DMS153 (cell line): ENCODE data around the gene IRAG1.

Source experiments
- DNase-seq: peaks from one replicate; lab custom pipeline; 2025; lab: John Stamatoyannopoulos, UW

The IRAG1 gene, protein sequence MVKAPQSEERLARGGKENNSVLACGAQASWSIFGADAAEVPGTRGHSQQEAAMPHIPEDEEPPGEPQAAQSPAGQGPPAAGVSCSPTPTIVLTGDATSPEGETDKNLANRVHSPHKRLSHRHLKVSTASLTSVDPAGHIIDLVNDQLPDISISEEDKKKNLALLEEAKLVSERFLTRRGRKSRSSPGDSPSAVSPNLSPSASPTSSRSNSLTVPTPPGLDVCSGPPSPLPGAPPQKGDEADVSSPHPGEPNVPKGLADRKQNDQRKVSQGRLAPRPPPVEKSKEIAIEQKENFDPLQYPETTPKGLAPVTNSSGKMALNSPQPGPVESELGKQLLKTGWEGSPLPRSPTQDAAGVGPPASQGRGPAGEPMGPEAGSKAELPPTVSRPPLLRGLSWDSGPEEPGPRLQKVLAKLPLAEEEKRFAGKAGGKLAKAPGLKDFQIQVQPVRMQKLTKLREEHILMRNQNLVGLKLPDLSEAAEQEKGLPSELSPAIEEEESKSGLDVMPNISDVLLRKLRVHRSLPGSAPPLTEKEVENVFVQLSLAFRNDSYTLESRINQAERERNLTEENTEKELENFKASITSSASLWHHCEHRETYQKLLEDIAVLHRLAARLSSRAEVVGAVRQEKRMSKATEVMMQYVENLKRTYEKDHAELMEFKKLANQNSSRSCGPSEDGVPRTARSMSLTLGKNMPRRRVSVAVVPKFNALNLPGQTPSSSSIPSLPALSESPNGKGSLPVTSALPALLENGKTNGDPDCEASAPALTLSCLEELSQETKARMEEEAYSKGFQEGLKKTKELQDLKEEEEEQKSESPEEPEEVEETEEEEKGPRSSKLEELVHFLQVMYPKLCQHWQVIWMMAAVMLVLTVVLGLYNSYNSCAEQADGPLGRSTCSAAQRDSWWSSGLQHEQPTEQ

DNA sequence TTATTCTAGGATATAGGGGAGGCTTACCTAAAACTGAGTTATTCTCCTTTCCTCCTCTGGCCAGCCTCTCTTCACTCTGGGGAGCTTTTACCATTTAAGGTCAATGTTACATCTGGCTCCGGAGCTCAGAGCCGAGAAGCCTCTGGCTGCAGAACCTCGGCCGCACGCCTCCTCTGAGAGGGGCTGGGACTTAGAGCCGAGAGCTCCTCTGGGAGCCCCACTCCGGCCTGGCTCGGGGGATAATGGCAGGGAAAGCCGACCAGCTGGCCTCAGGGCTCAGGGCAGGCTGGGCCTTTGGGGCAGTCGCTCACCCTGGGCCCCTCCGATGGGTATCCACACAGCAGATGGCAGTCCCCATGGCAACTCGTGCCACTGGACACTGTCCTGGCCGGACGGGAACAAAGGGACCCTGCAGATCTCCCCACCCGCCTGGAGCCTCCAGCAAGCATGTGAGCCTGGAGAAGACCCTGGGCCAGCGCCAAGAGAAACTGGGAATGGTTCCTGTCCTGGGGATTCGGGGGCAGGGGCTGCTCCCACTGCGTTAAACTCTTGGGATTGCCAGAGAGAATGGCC lies at the start of gene IRAG1:
Gene IRAG1 (minus strand): TSS at position 247 of the 573 bp plus-strand sequence. CDS start 153 bp downstream, at position 94.
- DNase-seq: no peak

DNA sequence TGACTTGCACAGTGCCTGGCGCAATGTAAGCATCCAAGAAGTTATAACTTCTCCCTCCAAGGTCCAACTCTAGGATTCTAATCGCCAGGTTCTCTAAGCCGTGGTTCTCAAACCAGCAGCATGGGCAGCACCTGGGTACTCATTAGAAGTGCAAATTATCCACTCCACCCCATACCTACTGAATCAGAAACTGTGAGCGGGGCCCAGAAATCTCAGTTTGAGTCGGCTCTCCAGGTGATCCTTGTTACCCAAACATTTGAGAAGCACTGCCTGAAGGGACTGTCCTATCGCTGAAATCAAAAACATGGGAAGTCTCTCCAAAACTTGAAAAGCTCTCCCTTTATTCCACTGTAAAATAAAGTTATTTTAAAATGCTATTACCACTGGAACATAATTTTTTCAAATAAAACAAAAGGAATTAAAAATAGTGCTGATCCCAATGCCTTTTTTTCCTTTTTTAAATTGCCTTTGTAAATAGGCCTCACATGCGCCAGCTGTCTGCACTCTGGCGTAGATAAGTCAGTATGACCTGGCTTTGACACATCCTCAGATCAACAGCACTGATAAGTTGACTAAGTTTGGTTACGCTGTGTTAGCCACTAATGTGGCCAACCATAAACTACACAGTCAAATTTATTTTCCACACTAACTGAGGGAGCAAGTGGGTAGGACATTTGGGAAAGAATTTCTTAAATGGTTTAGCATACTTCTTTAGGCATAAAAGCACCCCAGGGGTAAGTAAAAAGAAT lies 49.1 kb upstream of the IRAG1 start:
- no peak for DNase-seq

DNA sequence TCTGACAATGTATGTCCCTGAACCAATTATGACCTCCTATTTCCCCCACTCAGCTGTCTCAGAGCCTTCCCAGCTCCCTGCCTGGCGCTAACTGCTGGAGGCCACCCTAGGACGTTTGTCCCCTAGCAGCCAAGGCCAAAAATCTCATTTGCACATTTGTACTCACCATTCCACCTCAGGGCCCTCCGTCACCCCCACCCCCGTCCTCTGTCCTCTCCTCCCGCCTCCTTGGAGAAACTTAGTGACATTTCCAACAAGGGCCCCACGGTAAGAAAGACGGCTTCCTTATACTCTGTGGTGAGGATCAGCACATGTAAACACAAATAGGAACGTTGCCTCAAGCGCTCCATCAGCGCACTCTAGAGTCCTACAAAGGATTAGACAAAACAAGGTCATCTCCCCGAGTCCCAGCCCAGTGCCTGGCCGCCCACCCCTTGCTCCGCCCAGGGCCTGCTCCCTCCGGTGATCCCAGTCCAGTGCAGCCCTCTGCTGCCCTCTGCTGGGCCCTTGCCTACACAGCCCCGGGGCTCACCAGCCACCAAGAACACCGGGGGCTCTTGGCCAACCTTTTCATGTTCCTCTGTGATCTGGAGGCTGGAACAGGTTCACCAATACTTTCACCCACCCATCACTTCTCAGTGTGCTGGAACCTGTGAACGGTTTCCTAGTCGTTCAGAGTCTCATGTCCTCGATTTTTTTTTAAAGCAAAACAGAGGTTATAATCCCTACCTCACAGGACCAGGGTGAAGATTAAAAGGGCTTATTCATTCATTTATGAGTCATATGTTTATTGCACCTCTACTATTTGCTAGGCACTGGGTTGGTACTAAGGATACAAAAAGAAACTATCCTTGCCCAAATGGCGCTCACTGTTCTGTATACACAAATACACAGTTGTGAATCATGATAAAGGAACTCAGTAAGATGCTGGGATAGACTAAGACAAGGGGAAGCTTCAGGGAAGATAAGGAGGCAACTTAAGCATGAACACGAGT lies 42.2 kb upstream of the IRAG1 start:
- peak; percentile 85 for DNase-seq

DNA sequence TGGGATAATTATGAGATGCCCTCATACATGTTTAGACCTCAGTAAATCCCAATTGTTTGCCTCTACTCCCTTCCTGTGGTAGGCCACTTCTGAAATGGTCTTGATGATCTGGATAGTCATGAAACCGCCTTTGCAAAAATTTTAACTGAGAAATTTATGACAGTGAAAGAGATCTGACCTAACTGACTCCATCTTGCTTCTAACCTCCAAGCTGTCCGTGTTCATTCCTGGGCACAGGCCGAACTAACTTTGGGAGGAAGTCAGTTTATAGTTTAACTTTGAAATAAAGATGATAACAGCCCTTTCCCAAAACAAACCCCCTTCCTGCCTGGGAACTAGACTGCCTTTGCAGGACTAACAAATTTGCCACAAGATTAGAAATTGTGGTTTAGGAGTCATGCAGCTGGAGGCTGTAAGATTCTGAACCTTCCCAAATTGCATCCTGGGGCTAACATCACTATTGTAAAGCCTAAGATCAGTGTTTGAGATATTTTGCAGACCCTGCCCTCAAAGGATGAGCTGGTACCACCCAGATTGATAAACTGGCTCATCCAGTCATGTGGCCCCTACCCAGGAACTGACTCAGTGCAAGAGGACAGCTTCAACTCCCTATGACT lies 37.6 kb upstream of the IRAG1 start:
- DNase-seq: no peak

DNA sequence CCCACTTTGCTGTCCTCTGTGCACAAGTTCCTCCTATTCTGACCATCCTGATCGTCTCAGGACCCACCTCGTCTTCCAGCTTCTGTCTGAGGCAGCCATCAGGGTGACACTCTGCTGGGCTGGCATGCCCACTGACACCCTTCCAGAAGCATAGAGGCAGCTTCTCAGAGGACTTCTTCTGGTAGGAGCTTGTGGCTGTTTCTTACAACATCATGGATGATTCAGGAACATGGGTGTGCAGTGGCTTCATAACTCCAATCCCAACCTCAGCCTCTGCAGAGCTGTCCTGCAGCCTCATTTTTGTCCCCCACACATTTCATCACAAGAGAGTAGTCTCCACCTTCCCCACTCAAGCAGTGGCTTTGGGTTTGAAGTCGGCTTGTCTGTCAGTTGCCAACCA lies 36.6 kb upstream of the IRAG1 start:
- DNase-seq: no peak

DNA sequence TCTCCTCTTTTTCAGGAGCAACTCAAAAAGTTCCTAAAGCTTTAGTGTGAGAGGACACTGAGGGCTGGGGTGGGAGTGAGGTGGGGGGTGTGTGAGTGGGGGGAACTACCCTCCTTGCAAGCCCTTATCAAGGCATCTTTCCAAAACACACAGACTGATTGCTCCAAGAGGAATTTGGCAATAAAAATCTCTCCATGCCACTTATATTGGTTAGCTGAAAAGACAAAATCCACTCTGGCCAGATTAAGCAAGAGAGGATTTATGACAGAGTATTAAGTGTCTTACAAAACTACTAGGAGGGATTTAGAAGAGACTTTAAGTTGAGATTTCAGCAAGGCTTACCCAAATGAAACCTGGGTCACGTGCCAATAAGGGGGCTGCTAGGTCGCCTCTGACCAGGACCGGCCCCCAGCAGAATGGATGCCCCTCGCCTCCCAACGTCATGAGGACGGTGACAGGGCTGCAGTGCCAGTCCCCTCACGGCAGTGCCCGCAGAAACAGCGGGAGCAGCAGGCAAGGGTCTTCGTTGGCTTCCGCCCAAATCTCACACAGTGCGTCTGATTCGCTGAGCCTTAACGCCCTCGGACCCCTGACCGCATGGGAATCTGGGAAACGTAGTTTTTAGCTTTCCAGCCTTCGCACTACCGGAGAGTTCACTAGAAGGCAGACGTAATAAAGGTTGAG lies 35.4 kb upstream of the IRAG1 start:
- no peak for DNase-seq

DNA sequence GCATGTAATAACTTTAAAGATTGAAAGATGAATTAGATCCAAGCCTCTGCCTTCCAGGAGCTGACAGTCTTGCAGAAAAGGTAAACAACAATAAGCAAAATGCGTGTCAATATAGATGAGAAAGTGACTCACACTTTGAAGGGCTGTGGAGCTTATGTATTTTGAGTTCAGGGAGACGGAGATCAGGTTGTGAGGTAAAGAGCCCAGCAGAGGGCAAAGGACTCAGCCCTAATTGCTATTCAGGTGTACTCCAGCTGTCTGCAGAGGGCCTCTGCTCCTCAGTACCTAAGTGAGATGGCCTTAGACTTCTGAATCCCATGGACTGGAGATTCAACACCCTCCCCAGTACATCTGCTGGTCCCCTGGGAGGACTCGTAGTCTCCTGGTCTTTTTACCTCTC lies 34.6 kb upstream of the IRAG1 start:
- no peak for DNase-seq

DNA sequence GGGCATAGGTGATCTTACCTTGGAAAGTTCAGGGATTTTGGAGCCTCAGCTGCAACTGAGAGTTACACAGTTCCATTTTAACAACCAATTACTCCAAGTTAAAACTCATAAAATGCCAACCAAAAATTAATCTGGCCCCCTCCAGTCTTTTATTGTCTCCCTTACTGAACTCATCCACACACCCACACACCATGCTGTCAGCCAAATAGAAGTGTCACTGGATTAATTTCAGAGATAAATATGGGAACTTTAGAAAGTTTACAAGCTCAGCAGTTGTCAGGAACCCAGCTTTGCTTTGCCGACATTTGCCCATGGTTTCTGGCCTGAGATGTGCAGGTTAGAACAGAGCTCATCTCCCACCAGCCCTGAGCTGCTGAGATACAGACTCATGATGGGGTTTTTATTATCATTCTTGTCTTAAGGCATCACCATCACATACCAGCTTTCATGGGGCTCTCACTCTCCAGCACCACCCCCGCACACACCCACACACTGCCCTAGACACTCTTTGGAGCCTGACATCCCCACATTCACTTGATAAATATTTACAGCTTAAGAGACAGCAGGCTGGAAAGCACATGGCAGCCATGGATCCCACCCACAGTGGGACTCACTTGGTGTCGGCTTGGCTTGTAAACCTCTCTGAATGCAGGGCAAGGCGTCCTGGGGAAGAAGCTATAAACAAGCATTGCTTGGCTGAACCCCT lies 33.7 kb upstream of the IRAG1 start:
- no peak for DNase-seq

DNA sequence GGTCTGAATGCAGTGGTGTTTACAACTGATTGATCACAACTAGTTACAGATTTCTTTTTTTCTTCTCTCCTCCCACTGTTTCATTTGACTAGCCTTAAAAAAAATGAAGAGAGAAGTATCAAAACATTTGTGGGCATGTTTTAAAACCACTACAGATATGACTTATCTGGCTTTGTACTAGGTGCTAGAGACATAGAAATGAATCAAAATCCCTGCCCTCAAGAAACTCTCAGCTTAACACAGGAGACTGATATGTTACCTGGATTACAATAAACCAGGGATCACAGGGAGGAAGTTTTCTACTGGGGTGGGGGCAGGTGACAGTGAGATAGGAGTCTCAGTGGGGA lies 32.3 kb upstream of the IRAG1 start:
- DNase-seq: no peak

DNA sequence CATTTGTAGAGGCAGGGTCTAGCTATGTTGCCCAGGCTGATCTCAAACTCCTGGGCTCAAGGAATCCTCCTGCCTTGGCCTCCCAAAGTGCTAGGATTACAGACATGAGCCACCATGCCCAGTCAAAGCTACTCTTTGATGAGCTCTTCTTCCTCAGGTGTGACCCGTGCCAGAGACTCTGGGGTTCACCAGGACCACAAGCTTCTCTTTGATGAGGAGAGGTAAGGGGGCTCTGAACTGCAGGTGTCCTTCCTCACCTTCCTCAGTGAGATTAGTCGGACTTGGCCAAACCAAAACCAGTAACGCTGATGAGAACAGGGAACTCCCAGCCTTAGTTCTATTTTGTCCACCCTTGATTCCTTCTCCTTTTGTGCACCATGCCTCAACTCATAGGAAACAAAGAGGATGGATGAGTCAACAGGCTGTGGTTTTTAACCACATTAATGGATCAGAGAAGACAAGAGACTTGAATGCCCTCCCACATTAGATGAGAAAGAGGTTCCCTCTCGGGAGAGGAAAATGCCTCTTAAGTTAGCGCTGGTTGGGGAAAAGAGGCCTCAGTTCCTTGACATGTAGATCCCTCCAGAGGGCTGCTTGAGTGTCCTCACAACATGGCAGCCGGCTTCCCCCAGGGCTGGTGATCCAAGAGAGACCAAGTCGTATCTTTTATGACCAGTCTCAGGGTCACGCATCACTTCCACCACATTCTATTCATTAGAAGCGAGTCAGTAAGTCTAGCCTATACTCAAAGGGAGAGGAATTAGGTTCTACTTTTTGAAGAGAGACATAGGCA lies 31.8 kb upstream of the IRAG1 start:
- DNase-seq: no peak

DNA sequence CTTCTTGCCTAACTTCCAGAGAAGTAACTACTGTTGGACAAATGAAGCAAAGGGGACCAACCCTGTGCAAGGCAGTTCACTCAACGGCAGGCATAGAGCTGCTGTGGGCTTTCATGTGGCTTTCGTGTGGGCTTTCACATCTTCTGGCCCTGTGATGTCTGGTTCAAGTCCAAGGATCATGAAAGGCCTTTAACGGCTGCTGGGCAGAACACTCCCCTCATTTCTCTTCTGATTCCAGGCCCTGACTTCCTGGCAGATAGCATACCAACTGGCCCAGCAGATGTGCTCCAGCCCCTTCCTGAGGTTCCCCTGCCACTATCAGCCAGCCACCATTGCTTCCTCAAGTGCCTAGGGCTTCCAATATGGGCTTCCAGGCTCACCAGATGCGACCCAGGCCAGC lies 28.8 kb upstream of the IRAG1 start:
- no peak for DNase-seq

DNA sequence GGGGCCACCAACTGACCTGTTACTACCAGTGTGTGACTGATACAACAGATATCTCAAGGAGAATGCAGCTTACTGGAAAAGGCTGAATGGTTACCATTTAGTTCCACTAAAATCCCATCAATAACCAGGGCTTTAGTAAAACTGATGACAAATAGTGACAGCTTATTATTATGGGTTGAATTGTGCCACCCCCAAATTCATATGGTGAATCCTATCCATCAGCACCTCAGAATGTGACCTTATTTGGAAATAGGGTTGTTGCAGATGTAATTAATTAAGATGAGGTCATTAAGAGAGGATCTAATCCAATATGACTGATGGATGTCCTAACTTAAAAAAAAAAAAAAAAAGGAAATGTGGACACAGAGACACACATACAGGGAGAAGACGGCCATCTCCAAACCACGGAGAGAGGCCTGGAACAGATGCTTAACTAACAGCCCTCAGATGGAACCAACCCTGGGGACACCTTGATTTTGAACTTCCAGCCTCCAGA lies 27.4 kb upstream of the IRAG1 start:
- no peak for DNase-seq

DNA sequence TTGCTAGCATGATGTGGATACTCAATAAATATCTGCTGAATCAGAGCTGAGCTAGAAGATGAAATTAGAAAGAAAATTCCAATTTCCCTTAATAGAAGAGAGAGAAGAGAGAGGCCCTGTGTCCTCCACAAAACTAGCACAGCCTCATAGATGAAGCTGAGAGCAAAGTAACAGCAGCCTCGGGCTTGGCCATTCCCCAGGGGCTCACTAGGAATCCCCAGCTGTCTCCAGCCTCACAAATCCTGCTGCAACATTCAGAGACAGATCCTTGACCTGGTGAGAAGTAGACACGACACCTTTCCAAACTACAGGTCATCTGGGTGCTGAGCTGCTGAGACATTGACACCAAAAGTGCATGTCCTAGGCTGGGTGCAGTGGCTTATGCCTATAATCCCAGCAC lies 26.1 kb upstream of the IRAG1 start:
- no peak for DNase-seq

DNA sequence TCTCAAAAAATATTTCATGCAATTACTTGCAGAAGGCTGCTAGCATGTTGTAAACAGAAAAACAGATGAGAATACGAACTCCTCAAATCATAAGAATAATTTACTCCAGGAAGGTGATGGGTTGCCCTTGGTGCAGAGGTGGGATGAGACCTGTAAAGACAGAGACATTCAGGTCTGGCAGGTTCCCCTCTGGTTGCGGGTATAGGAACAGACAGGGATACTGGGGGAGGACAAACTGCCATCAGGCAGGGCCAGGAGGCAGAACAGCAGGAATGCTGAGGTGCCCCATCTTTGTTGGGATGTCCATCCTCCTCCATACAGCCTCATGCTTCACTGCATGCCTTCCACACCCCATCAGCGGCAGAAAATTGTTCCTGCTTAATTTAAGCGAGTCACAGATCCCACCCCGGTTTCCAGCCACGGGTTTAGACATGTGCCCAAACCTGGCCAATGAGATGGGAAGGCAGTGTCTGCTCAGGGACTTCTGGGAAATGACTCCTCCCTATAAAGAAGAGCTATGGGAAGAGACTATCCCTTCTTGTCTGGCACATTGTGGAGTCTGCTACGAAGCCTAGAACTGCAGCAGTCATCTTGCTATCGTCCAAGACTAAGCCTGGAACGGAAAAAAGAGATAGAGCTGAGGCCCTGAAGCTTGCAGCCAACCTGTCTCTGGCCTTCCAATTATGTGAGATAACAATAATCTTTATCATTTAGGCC lies 23.1 kb upstream of the IRAG1 start:
- no peak for DNase-seq

DNA sequence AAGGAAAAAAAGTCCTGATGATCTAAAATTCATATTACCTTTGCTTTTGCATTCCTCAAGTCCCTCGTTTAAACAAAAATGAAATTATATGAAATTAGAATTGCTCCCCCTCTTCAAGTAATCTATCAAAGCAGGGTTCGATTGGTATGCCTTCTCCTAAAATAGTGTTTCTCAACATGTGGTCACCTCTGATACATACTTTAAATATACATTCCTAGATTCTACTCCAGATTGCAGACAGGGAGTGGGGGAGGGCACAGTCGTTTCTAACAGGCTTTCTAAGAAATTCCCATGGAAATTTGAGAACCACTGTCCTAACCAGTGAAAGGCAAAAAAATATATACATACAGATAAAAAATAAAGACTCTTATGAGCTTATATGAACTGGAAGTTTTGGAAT lies 22.6 kb upstream of the IRAG1 start:
- DNase-seq: no peak

DNA sequence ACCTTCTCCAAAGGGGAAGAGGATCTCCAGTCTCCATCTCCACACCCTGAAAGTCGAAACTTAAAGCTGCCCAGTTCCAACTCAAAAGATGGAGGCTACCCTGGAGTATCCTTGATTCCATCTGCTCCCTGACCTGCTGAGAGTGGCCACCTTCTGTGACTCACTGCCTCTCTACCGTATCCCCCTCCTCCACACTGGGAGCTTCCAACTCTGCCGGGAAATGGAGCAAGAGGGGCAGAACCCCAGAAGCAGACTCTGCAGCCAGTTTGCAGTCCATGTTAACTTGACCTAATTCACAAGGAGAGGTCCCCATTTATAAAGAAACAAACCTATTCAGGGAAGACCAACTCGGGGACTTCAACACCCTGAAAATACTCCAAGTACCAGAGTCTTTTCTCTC lies 22.0 kb upstream of the IRAG1 start:
- DNase-seq: no peak

DNA sequence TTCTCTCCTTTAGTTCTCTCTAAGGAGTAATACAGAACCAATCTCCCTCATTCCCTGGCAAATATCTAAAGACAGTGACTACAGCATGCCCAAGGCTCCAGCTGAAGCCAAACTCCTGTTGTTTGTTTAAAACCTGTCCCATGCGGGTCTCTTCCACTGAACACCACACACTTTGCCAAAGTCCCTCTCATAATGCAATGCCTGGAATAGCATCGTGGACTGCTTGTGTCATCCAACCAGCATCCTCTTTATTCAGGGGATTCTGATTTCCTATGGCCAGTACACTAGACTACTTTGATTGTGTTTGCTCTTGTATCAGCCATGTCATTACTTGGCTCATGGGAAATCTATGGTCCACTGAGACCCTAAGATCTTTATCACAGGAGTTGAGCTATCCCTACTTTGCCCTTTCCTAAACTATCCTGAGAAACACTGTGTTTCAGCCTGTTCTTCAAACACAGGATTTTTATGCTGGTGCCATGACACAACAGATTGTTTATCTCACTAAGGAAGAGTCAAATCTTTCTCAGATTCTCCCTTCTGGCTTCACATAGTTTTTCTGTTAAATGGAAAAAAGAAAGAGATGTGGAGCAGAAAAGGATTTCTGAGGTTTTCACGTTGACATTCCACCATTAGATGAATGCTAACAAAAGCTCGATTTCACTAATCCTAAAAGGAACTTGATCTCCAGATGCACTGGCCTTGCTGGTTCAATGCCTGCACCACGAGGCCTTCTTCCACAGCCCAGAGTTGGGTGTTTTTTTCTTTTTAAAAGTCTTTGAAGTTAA lies 15.9 kb upstream of the IRAG1 start:
- no peak for DNase-seq
